Peyer's patch (tissue), 4 donors: ENCODE data around the gene GLYATL3. TPM values are rescaled to one million over a fixed set of nuclear protein-coding genes. Genes with fewer than 3 reads are reported as not detected.

Experiments used
- DNase-seq, 3 donors: peaks; one replicate each; pipeline ENCODE4 v3.0.0-alpha.2; 2017 to 2019
- H3K27ac ChIP-seq, 4 donors: fragments of 200-600 bp; sonication (generic); one replicate each; pipeline ENCODE4 v1.5.1; 2016 to 2019
- H3K27me3 ChIP-seq, 2 donors: fragments of 200-600 bp; sonication (generic); one replicate each; pipeline ENCODE4 v1.5.1; 2019
- H3K36me3 ChIP-seq, 3 donors: fragments of 200-600 bp; sonication (generic); one replicate each; pipeline ENCODE4 v1.5.1; 2016 to 2019
- H3K4me1 ChIP-seq, 4 donors: fragments of 200-600 bp; sonication (generic); one replicate each; pipeline ENCODE4 v1.5.1; 2016 to 2019
- H3K4me3 ChIP-seq, 4 donors: fragments of 200-600 bp; sonication (generic); 1 replicate in 3 of 4; 2 replicates in 1 of 4; pipeline ENCODE4 v1.5.1; 2016 to 2019; ENCODE audit warnings: mild to moderate bottlenecking in 1 of 4
- H3K9me3 ChIP-seq, 4 donors: fragments of 200-600 bp; sonication (generic); one replicate each; pipeline ENCODE4 v1.5.1; 2016 to 2019; ENCODE audit warnings: mild to moderate bottlenecking in 1 of 4
- POLR2A ChIP-seq, 2 donors: fragments of 450-650 bp; IDR thresholded peaks; one replicate each; pipeline ENCODE4 v1.5.1; 2017; ENCODE audit warnings: antibody characterized with exemption in 2 of 2, mild to moderate bottlenecking in 2 of 2, moderate library complexity in 2 of 2
- total RNA-seq, 4 donors: library from RNA; depleted of rRNA; stranded (reverse); fragments of >200 nt; gene quantifications; one replicate each; pipeline ENCODE4 v1.1.0, GENCODE V29; 2016
- TF ChIP-seq, protein P1 (sequence below), 6 experiments: fragments of 450-650 bp in 4 of 6; fragments of 200-600 bp in 2 of 6; sonication (generic) in 1 of 6; IDR thresholded peaks; one replicate each; pipeline ENCODE4 v1.5.1; 2017 to 2019; ENCODE audit warnings: antibody characterized with exemption in 6 of 6, mild to moderate bottlenecking in 3 of 6, moderate library complexity in 1 of 6

Gene GLYATL3
- total RNA-seq, 4 donors from 2014 or later, result not detected

DNA sequence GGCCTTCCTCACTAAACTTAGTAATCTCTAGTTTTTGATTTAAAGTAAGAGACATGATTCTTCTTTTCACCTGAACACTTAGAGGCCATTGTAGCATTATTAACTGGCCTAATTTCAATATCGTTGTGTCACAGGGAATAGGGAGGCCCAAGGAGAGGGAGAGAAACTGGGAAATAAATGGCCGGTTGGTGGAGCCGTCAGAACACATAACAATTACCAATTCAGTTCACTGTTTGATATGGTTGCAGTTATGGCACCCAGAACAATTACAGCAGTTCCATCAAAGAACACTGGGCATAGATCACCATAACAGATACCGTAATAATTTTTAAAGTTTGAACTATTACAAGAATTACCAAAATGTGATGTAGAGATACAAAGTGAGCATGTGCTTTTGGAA is 9.1 kb upstream of the GLYATL3 start:
- DNase-seq, result no peak
- Histone ChIP-seq H3K4me1 (no peaks in the 10 kb centered on the region), H3K36me3 (peaks cover 0 to 21% (median 0%) of the 10 kb centered on the region in 3 donors), H3K4me3 (no peak overlapping the region), H3K27ac (no peak overlapping the region), H3K9me3 (no peaks in the 10 kb centered on the region), H3K27me3 (no peaks in the 10 kb centered on the region)
- TF ChIP-seq POLR2A (IDR thresholded peaks at IDR 0.05), result no peak
- TF ChIP-seq, protein P1, sequence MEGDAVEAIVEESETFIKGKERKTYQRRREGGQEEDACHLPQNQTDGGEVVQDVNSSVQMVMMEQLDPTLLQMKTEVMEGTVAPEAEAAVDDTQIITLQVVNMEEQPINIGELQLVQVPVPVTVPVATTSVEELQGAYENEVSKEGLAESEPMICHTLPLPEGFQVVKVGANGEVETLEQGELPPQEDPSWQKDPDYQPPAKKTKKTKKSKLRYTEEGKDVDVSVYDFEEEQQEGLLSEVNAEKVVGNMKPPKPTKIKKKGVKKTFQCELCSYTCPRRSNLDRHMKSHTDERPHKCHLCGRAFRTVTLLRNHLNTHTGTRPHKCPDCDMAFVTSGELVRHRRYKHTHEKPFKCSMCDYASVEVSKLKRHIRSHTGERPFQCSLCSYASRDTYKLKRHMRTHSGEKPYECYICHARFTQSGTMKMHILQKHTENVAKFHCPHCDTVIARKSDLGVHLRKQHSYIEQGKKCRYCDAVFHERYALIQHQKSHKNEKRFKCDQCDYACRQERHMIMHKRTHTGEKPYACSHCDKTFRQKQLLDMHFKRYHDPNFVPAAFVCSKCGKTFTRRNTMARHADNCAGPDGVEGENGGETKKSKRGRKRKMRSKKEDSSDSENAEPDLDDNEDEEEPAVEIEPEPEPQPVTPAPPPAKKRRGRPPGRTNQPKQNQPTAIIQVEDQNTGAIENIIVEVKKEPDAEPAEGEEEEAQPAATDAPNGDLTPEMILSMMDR (IDR thresholded peaks at IDR 0.05), result no peak

DNA sequence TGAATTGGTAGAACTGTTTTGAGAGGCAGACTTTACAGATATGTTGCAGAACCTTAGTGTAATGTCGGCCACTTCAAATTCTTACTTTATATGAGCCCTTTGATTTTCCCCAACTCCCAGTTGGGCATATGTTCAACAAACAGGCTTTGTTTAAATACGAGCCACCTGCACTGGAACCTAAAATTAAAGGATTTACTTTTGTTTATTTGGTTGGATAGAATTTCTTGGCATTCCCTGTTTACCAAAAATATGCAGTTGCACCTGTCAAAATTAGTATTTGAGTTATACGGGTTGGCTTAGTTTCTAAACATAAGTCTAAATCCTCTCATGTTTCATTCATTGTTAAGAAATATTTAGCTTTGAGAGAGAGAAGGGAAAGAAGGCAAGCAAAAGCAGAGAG is 2.4 kb upstream of the GLYATL3 start:
- no peaks in the 10 kb centered on the region for H3K27me3 ChIP-seq
- no peaks in the 10 kb centered on the region for H3K4me1 ChIP-seq
- no peaks in the 10 kb centered on the region for H3K9me3 ChIP-seq
- H3K36me3 ChIP-seq, result no peaks in the 10 kb centered on the region
- DNase-seq, result no peak
- H3K27ac ChIP-seq, result no peak overlapping the region
- H3K4me3 ChIP-seq, result no peak overlapping the region
- TF ChIP-seq, protein P1 (IDR thresholded peaks at IDR 0.05), result no peak
- TF ChIP-seq POLR2A (IDR thresholded peaks at IDR 0.05), result no peak

DNA sequence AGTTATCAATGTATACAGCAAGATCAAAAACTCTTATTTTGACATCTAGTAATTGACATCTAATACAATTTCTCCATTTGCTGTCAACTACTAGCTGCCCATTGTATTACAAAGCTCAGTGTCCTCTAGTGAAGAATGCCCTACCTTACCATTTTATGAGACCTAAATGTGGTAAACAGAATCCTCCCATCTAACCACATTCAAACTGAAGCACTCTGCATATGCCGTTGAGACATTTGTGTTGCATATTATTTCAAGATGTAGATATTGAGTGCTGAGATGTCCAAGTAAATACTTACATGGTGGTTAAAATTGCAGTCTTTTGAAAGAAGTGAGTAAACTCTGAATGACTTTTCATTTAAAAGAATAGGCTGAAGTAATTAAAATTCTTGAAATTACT is 597 bp upstream of the GLYATL3 start:
- H3K4me1 ChIP-seq, result no peaks in the 10 kb centered on the region
- TF ChIP-seq, protein P1 (IDR thresholded peaks at IDR 0.05), result no peak
- TF ChIP-seq POLR2A (IDR thresholded peaks at IDR 0.05), result no peak
- no peaks in the 10 kb centered on the region for H3K36me3 ChIP-seq
- no peaks in the 10 kb centered on the region for H3K27me3 ChIP-seq
- H3K9me3 ChIP-seq, result no peaks in the 10 kb centered on the region
- no peak overlapping the region for H3K27ac ChIP-seq
- DNase-seq, result no peak
- no peak overlapping the region for H3K4me3 ChIP-seq

DNA sequence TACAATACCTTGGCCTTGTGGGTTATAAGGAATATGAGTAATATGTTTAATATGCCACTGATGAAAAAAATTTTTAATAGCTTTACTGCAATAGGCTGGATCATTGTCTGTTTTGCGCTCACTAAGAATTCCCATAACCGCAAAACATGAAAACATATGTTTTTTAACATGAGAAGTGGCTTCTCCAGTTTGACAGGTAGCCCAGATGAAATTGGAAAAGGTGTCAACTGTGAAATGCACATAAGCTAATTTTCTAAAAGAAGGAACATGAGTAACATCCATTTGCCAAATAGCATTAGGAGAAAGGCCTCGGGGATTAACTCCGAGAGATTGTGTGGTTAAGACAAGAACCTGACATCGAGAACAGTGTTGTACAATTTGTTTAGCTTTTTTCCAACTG is 4.9 kb downstream of the GLYATL3 start:
- no peak for DNase-seq
- no peaks in the 10 kb centered on the region for H3K36me3 ChIP-seq
- no peaks in the 10 kb centered on the region for H3K27me3 ChIP-seq
- TF ChIP-seq, protein P1 (IDR thresholded peaks at IDR 0.05), result no peak
- no peak for TF ChIP-seq POLR2A (IDR thresholded peaks at IDR 0.05)
- no peaks in the 10 kb centered on the region for H3K9me3 ChIP-seq
- no peaks in the 10 kb centered on the region for H3K4me1 ChIP-seq
- H3K27ac ChIP-seq, result no peak overlapping the region
- H3K4me3 ChIP-seq, result no peak overlapping the region

DNA sequence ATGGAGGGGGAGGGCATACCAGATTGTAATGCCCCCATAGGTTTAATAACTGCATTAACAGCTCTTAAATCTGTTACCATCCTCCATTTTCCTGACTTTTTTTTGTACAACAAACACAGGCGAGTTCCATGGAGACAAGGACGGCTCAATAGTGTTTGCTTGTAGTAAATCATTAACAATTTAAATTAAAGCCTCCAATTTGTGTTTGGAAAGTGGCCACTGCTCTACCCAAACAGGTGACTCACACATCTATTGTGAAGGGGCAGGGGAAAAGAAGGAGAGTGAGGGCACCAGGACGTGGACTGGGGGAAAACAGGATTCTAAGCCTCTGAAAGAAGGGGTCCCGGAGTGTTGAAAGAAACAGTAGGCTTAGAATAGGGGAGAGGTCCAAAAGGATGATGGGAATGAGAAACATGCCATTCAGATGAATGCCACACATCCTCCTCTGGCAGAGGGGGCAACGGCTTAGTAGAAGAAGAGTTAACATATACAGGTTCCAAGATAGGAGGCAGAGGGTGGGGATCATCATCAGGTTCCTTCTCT is 6.9 kb downstream of the GLYATL3 start:
- Histone ChIP-seq H3K9me3 (no peaks in the 10 kb centered on the region), H3K4me3 (no peak overlapping the region), H3K4me1 (no peaks in the 10 kb centered on the region), H3K27ac (no peak overlapping the region), H3K27me3 (no peaks in the 10 kb centered on the region), H3K36me3 (no peaks in the 10 kb centered on the region)
- no peak for TF ChIP-seq POLR2A (IDR thresholded peaks at IDR 0.05)
- no peak for DNase-seq

DNA sequence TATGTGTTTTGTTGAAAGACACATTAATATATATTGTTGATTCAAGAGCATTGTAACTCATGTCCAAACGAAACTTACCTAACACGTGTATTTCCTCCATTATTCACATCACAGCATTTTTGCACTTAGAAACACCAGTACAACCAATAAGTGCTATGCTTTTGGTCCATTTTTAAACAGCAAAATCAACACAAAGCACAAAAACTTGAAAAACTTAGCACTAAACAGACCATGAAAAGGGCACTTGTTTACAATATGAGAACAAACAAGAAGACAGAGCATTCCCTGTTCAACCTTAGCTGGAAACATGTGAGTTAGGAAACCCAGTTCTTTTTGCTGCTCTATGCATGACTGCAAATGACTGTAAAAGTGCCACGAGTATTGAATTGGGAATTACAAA is 9.6 kb downstream of the GLYATL3 start:
- no peaks in the 10 kb centered on the region for H3K9me3 ChIP-seq
- no peak for TF ChIP-seq POLR2A (IDR thresholded peaks at IDR 0.05)
- TF ChIP-seq, protein P1 (IDR thresholded peaks at IDR 0.05), result no peak
- H3K36me3 ChIP-seq, result no peaks in the 10 kb centered on the region
- H3K27ac ChIP-seq, result no peak overlapping the region
- no peak overlapping the region for H3K4me3 ChIP-seq
- H3K4me1 ChIP-seq, result no peaks in the 10 kb centered on the region
- DNase-seq, result no peak
- H3K27me3 ChIP-seq, result no peaks in the 10 kb centered on the region
